A549 treated with ZK216348 at 1 μM for 4 hours (cell line): ENCODE measurements around the gene SLC46A2. TPM values are rescaled to one million over a fixed set of nuclear protein-coding genes. Genes with fewer than 3 reads are reported as not detected.

Experiments
- total RNA-seq: library from RNA; stranded (reverse); fragments of 200-300 nt; extraction: Qiagen RNA extraction; gene quantifications from 5 replicates; pipeline ENCODE4 v1.2.3, GENCODE V29; 2022; ENCODE audit warnings: low read depth

Gene SLC46A2
- not detected in 5 replicates for total RNA-seq

GRCh38 chr9:112890106-112891081 lies at the start of gene SLC46A2:
Gene SLC46A2 (minus strand): TSS chr9:112890876. CDS start chr9:112890681, 195 bp downstream.

Other genes with a start within 250 kb of the SLC46A2 start
- 14.1 to 21.5 TPM (median 16.5 TPM) in 5 replicates for gene INIP, start 172.8 kb downstream of the SLC46A2 start, total RNA-seq
- 3.7 to 5.3 TPM (median 5.2 TPM) in 5 replicates for gene SNX30, start 140.1 kb downstream of the SLC46A2 start, total RNA-seq
- gene ZNF883, start 121.3 kb upstream of the SLC46A2 start, total RNA-seq: 0.81 to 0.97 TPM (median 0.92 TPM) in 5 replicates
- gene ZFP37, start 165.8 kb upstream of the SLC46A2 start, total RNA-seq: 1.4 to 2.1 TPM (median 1.5 TPM) in 5 replicates